HepG2 (cell line): ENCODE results near the gene PTGES3. TPM values are rescaled to one million over a fixed set of nuclear protein-coding genes. Genes with fewer than 3 reads are reported as not detected.

ENCODE experiments used
- ATAC-seq: fragments of 200-7000 bp; cut with Tn5 transposase; 3 replicates; pipeline ENCODE4 v1.9.1; 2020; ENCODE audit warnings: mild to moderate bottlenecking, moderate library complexity
- BruUV-seq: library from RNA; stranded (reverse); fragments of 400-500 nt; replicated peaks from 2 replicates; lab custom pipeline; 2021; lab: Mats Ljungman, UMichigan
- CTCF ChIA-PET: fragments of 300-600 bp; formaldehyde crosslinking; extraction: SDS; loops from one replicate; lab custom pipeline; 2021; ENCODE audit warnings: low total read pairs, inconsistent platforms, low intra/inter-chr PET ratio; lab: Yijun Ruan, JAX
- POLR2A ChIA-PET: fragments of 350-600 bp; sonication (Branson Sonifier 250); formaldehyde crosslinking; loops from one replicate; lab custom pipeline; 2020; ENCODE audit warnings: antibody characterized with exemption, inconsistent platforms; lab: Yijun Ruan, JAX
- DNase-seq: peaks from one replicate; pipeline ENCODE4 v3.0.0-alpha.2; 2015; ENCODE audit warnings: low spot score
- FAIRE-seq: peaks from 3 replicates; lab custom pipeline; 2011; peaks lifted over from hg19 to GRCh38; lab: Jason Lieb, UNC
- H2AFZ ChIP-seq: one replicate; pipeline ENCODE4 v1.6.1; 2011; ENCODE audit warnings: low read length, inconsistent platforms
- H3K27ac ChIP-seq: fragments of 300-600 bp; 3 replicates; pipeline ENCODE4 v1.8.0; 2011; ENCODE audit warnings: mixed run types, mild to moderate bottlenecking, mixed read lengths, low read length, inconsistent platforms; ENCODE audit not compliant: insufficient read depth; ENCODE audit errors: extremely low read length
- H3K27me3 ChIP-seq, 2 experiments: fragments of 200-600 bp in 1 of 2; 2 replicates in 1 of 2; 3 replicates in 1 of 2; pipeline versions ENCODE4 v1.6.0 to v1.8.0; 2011; ENCODE audit warnings: low read length in 2 of 2, mild to moderate bottlenecking in 2 of 2, moderate library complexity in 2 of 2, inconsistent platforms in 1 of 2; ENCODE audit not compliant: insufficient read depth in 2 of 2, control insufficient read depth in 1 of 2
- H3K36me3 ChIP-seq, 2 experiments: fragments of 200-600 bp in 1 of 2; replicated peaks in 1 of 2; 2 replicates in 1 of 2; 3 replicates in 1 of 2; pipeline versions ENCODE4 v1.5.1 to v1.8.0; 2011; ENCODE audit warnings: low read length in 2 of 2, inconsistent platforms in 1 of 2; ENCODE audit not compliant: insufficient read depth in 2 of 2, control insufficient read depth in 1 of 2
- H3K4me1 ChIP-seq: 2 replicates; pipeline ENCODE4 v1.5.1; 2012; ENCODE audit warnings: low read length, inconsistent platforms; ENCODE audit not compliant: insufficient read depth
- H3K4me2 ChIP-seq: 2 replicates; pipeline ENCODE4 v1.6.0; 2011; ENCODE audit warnings: low read depth, low read length, inconsistent platforms
- H3K4me3 ChIP-seq, 3 experiments: fragments of 200-600 bp in 1 of 3; sonication (generic), shearing (Covaris generic) in 1 of 3; replicated peaks in 1 of 3; 2 replicates each; pipeline ENCODE4 v1.5.1; 2011 to 2016; ENCODE audit warnings: low read length in 3 of 3, inconsistent platforms in 2 of 3, low read depth in 2 of 3, mild to moderate bottlenecking in 2 of 3, control low read depth in 1 of 3, mixed read lengths in 1 of 3; ENCODE audit not compliant: insufficient read depth in 1 of 3
- H3K79me2 ChIP-seq: one replicate; pipeline ENCODE4 v1.6.1; 2011; ENCODE audit warnings: low read length, inconsistent platforms; ENCODE audit not compliant: insufficient read depth
- H3K9ac ChIP-seq: 2 replicates; pipeline ENCODE4 v1.6.0; 2011; ENCODE audit warnings: mild to moderate bottlenecking, low read depth, low read length, inconsistent platforms; ENCODE audit not compliant: insufficient read depth
- H3K9me3 ChIP-seq: 2 replicates; pipeline ENCODE4 v1.5.1; 2012; ENCODE audit warnings: mild to moderate bottlenecking, low read length
- H4K20me1 ChIP-seq: 2 replicates; pipeline ENCODE4 v1.6.0; 2011; ENCODE audit warnings: inconsistent platforms, mild to moderate bottlenecking, low read length, moderate library complexity; ENCODE audit not compliant: insufficient read depth
- DMAP1 ChIP-seq: IDR thresholded peaks from 2 replicates; pipeline ENCODE4 v1.6.1; 2016
- DNMT1 ChIP-seq: sonication (generic); formaldehyde crosslinking; IDR thresholded peaks from 2 replicates; pipeline ENCODE4 v1.5.1; 2020; ENCODE audit warnings: mild to moderate bottlenecking, missing genetic modification reagents
- ETV5 ChIP-seq: IDR thresholded peaks from 2 replicates; pipeline ENCODE4 v1.6.1; 2018; ENCODE audit warnings: missing biosample characterization, missing genetic modification reagents, inconsistent platforms, borderline replicate concordance
- IRF2 ChIP-seq: IDR thresholded peaks from 2 replicates; pipeline ENCODE4 v1.6.1; 2018; ENCODE audit warnings: missing genetic modification reagents, missing compliant biosample characterization
- NCOA1 ChIP-seq: sonication (generic); formaldehyde crosslinking; IDR thresholded peaks from 2 replicates; pipeline ENCODE4 v1.9.0; 2021; ENCODE audit warnings: missing genetic modification reagents
- NFE2L2 ChIP-seq: fragments of 150-350 bp; IDR thresholded peaks from 2 replicates; pipeline ENCODE4 v1.6.1; 2014; ENCODE audit warnings: low read length
- PRDM4 ChIP-seq: sonication (generic); formaldehyde crosslinking; IDR thresholded peaks from 2 replicates; pipeline ENCODE4 v1.9.0; 2021; ENCODE audit warnings: missing genetic modification reagents, borderline replicate concordance
- SALL2 ChIP-seq: sonication (generic); formaldehyde crosslinking; IDR thresholded peaks from 2 replicates; pipeline ENCODE4 v1.8.1; 2023; ENCODE audit warnings: mild to moderate bottlenecking, missing genetic modification reagents, inconsistent platforms
- SAP130 ChIP-seq: IDR thresholded peaks from 2 replicates; pipeline ENCODE4 v1.6.1; 2016; ENCODE audit warnings: low read depth
- TCF7 ChIP-seq: sonication (generic); IDR thresholded peaks from 2 replicates; pipeline ENCODE4 v1.6.1; 2016; ENCODE audit warnings: antibody characterized with exemption, low read depth
- WIZ ChIP-seq: sonication (generic); formaldehyde crosslinking; IDR thresholded peaks from 2 replicates; pipeline ENCODE4 v1.5.1; 2020; ENCODE audit warnings: mild to moderate bottlenecking, missing genetic modification reagents
- ZMAT3 ChIP-seq: sonication (generic); formaldehyde crosslinking; conservative IDR thresholded peaks from 2 replicates; pipeline ENCODE4 v1.7.0; 2021; ENCODE audit warnings: missing genetic modification reagents
- ZNF30 ChIP-seq: sonication (generic); formaldehyde crosslinking; IDR thresholded peaks from 2 replicates; pipeline ENCODE4 v1.5.0; 2020; ENCODE audit warnings: mild to moderate bottlenecking, missing genetic modification reagents
- ZNF761 ChIP-seq: sonication (generic); formaldehyde crosslinking; conservative IDR thresholded peaks from 2 replicates; pipeline ENCODE4 v1.4.0; 2020; ENCODE audit warnings: mild to moderate bottlenecking, missing genetic modification reagents
- ZNF883 ChIP-seq: sonication (generic); formaldehyde crosslinking; IDR thresholded peaks from 2 replicates; pipeline ENCODE4 v1.5.1; 2020; ENCODE audit warnings: mild to moderate bottlenecking, missing genetic modification reagents; ENCODE audit errors: not compliant biosample characterization
- WGBS: methylation state at CpG from one replicate; pipeline ENCODE4 v1.1.6; 2017; ENCODE audit warnings: low lambda C conversion rate; 5-methylcytosine and 5-hydroxymethylcytosine counted together
- in situ Hi-C: cut with HindIII; loops from 2 replicates; pipeline ENCODE4 v1.10.0; 2017; ENCODE audit warnings: low pct_unique_long_range_greater_than_20kb; ENCODE audit not compliant: extremely low pct_ligation_motif_present
- intact Hi-C: fragments of 100-400 bp; cut with micrococcal nuclease; formaldehyde crosslinking; loops from one replicate; pipeline ENCODE4 v1.10.0; 2022; ENCODE audit not compliant: unreplicated experiment
- polyA plus RNA-seq, 8 experiments: library from polyadenylated mRNA; depleted of rRNA in 3 of 8; stranded (reverse) in 7 of 8; unstranded in 1 of 8; fragments of >200 nt; fragmentation: Illumina TruSeq in 4 of 8; extraction: Trizol in 4 of 8; gene quantifications; 2 replicates each; pipeline versions ENCODE4 v1.2.1 to v1.2.3, GENCODE V29; 2011 to 2016; ENCODE audit warnings: low read depth in 4 of 8, missing spikeins in 1 of 8, mixed read lengths in 1 of 8; ENCODE audit not compliant: insufficient read depth in 1 of 8
- total RNA-seq, 5 experiments: library from RNA; depleted of rRNA; stranded (reverse); fragments of >200 nt; fragmentation: Illumina TruSeq; extraction: Trizol; gene quantifications; 2 replicates each; pipeline ENCODE4 v1.2.3, GENCODE V29; 2016; ENCODE audit warnings: low read depth in 1 of 5
- TF ChIP-seq, protein P1 (sequence below): sonication (generic); formaldehyde crosslinking; IDR thresholded peaks from 2 replicates; pipeline ENCODE4 v1.4.0; 2020; ENCODE audit warnings: low read depth, missing genetic modification reagents
- TF ChIP-seq, protein P2 (sequence below): sonication (generic); formaldehyde crosslinking; IDR thresholded peaks from 2 replicates; pipeline ENCODE4 v1.8.0; 2022; ENCODE audit warnings: missing genetic modification reagents, mild to moderate bottlenecking, borderline replicate concordance

Gene PTGES3
- total and polyA plus RNA-seq, 2 of the 13 experiments (the other 11 are each of a cell fraction or from before 2014, with no cell fraction given) = 54.4 to 159 TPM

DNA sequence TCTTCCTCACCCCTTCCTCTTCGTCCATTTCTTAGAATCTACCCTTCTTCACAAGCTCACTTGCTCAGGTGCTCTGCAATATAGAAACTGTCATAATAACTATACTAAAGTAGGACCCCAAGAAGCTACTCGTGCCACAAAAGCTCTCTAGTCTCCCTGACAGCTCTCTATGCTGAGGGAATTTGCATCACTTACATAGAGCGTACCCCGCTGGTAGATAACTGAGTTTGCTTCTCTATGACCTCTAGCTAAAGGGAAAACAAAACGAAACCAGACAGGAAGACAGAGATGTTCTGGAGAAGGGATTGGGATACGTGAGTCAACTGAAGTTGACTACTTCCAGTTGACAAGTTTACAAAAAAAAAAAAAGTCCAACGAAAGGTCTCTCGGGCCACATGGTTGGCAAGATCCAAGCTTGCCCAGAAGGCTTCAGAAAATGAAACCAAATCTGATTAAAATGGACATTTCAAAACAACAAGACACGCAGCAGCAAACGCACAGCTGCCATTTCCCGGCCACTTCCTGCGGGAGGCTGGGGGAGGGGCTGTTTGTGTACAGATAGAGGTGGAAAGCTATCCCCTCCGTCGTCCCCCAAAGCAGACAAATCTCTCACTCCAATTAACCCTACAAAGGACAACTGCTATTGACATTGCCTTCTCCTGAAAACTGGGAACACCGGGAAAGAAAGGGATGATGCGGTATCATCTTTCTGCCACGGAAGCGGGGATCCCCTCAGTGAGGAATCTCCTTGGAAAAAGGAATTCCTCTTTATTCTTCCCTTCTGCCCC is 59.2 kb downstream of the PTGES3 start:
- Histone ChIP-seq H3K27ac (peak overlapping the region; percentile 74), H3K9ac (peak overlapping the region; percentile 92), H3K79me2 (peaks cover 70% of the 10 kb centered on the region), H3K27me3 (no peaks in the 10 kb centered on the region; a peak in 1 of 5 replicates), H3K4me2 (peak overlapping the region; percentile 84), H2AFZ (no peak overlapping the region), H3K9me3 (no peaks in the 10 kb centered on the region), H3K36me3 (peaks cover 0 to 7% of the 10 kb centered on the region in 2 experiments; a peak in 2 of 5 replicates), H4K20me1 (peaks cover 10% of the 10 kb centered on the region), H3K4me3 (peak overlapping the region; percentile 98 to 100 (median 99)), H3K4me1 (peaks cover 80% of the 10 kb centered on the region)
- WGBS = 2% methylated on average over 18 of the region's 18 CpGs
- peak; percentile 31 for DNase-seq
- intact Hi-C loops = no loop called here
- in situ Hi-C loops = no loop called here
- FAIRE-seq = peak; percentile 26
- ChIA-PET CTCF (no interaction called here), POLR2A (interaction anchor here (0.6 to 1.8 kb wide), 8 partner anchors 8 to 407 kb away, joined by 3 to 8 read pairs (median 6); partner anchors contain the start of genes GLS2, NACA, PTGES3 and RBMS2)
- TSS peak; percentile 57 for BruUV-seq
- ATAC-seq = peak; percentile 15
- TF ChIP-seq SALL2 (CRISPR knock-in tag) (no peak), NCOA1 (no peak), SAP130 (CRISPR knock-in tag) (peak; percentile 87), NFE2L2 (no peak), ETV5 (CRISPR knock-in tag) (peak; percentile 46; the same call in 1 of the 2 replicates), IRF2 (CRISPR knock-in tag) (peak; percentile 45; the same call in 1 of the 2 replicates), TCF7 (no peak), ZNF30 (CRISPR knock-in tag) (no peak), PRDM4 (CRISPR knock-in tag) (no peak), DMAP1 (CRISPR knock-in tag) (peak; percentile 63; the same call in 1 of the 2 replicates), ZMAT3 (no peak), WIZ (CRISPR knock-in tag) (no peak), ZNF883 (CRISPR knock-in tag) (no peak), DNMT1 (CRISPR knock-in tag) (no peak), ZNF761 (CRISPR knock-in tag) (no peak)
- TF ChIP-seq, protein P1, sequence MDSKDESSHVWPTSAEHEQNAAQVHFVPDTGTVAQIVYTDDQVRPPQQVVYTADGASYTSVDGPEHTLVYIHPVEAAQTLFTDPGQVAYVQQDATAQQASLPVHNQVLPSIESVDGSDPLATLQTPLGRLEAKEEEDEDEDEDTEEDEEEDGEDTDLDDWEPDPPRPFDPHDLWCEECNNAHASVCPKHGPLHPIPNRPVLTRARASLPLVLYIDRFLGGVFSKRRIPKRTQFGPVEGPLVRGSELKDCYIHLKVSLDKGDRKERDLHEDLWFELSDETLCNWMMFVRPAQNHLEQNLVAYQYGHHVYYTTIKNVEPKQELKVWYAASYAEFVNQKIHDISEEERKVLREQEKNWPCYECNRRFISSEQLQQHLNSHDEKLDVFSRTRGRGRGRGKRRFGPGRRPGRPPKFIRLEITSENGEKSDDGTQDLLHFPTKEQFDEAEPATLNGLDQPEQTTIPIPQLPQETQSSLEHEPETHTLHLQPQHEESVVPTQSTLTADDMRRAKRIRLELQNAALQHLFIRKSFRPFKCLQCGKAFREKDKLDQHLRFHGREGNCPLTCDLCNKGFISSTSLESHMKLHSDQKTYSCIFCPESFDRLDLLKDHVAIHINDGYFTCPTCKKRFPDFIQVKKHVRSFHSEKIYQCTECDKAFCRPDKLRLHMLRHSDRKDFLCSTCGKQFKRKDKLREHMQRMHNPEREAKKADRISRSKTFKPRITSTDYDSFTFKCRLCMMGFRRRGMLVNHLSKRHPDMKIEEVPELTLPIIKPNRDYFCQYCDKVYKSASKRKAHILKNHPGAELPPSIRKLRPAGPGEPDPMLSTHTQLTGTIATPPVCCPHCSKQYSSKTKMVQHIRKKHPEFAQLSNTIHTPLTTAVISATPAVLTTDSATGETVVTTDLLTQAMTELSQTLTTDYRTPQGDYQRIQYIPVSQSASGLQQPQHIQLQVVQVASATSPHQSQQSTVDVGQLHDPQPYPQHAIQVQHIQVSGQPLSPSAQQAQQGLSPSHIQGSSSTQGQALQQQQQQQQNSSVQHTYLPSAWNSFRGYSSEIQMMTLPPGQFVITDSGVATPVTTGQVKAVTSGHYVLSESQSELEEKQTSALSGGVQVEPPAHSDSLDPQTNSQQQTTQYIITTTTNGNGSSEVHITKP = peak; percentile 32; the same call in 1 of the 2 replicates
- TF ChIP-seq, protein P2, sequence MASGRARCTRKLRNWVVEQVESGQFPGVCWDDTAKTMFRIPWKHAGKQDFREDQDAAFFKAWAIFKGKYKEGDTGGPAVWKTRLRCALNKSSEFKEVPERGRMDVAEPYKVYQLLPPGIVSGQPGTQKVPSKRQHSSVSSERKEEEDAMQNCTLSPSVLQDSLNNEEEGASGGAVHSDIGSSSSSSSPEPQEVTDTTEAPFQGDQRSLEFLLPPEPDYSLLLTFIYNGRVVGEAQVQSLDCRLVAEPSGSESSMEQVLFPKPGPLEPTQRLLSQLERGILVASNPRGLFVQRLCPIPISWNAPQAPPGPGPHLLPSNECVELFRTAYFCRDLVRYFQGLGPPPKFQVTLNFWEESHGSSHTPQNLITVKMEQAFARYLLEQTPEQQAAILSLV (CRISPR knock-in tag) = no peak
